ENCODE data around the gene EIF4E2.

The EIF4E2 gene

GRCh38 chr2:232521959-232522622 lies 28.4 kb upstream of the EIF4E2 start:
- H3K4me3 ChIP-seq (ENCODE audit: control insufficient read depth, low read depth, low read length), result no peak overlapping the region
- peak; percentile 7 for DNase-seq (ENCODE audit: low read depth)
- peak; percentile 26 for TF ChIP-seq CTCF (conservative IDR thresholded peaks at IDR 0.05; ENCODE audit: control insufficient read depth, insufficient read depth, low read depth, low read length)

- no peak for TF ChIP-seq CTCF (conservative IDR thresholded peaks at IDR 0.05; ENCODE audit: control insufficient read depth, insufficient read depth, low read depth, low read length)
- DNase-seq (ENCODE audit: low read depth), result no peak
- H3K4me3 ChIP-seq (ENCODE audit: control insufficient read depth, low read depth, low read length), result no peak overlapping the region
Observed at GRCh38 chr2:232522623-232523401, 27.7 kb upstream of the EIF4E2 start.

- no peak for TF ChIP-seq CTCF (conservative IDR thresholded peaks at IDR 0.05; ENCODE audit: control insufficient read depth, insufficient read depth, low read depth, low read length)
- DNase-seq (ENCODE audit: low read depth), result no peak
- H3K4me3 ChIP-seq (ENCODE audit: control insufficient read depth, low read depth, low read length), result no peak overlapping the region
Observed at GRCh38 chr2:232523402-232523681, 27.1 kb upstream of the EIF4E2 start.

- TF ChIP-seq CTCF (conservative IDR thresholded peaks at IDR 0.05; ENCODE audit: control insufficient read depth, insufficient read depth, low read depth, low read length), result no peak
- DNase-seq (ENCODE audit: low read depth), result peak; percentile 25
- no peak overlapping the region for H3K4me3 ChIP-seq (ENCODE audit: control insufficient read depth, low read depth, low read length)
Observed at GRCh38 chr2:232523682-232524597, 26.5 kb upstream of the EIF4E2 start.

- DNase-seq (ENCODE audit: low read depth), result no peak
- TF ChIP-seq CTCF (conservative IDR thresholded peaks at IDR 0.05; ENCODE audit: control insufficient read depth, insufficient read depth, low read depth, low read length), result no peak
- H3K4me3 ChIP-seq (ENCODE audit: control insufficient read depth, low read depth, low read length), result no peak overlapping the region
Observed at GRCh38 chr2:232524771-232525170, 25.7 kb upstream of the EIF4E2 start.

- DNase-seq (ENCODE audit: low read depth), result no peak
- no peak overlapping the region for H3K4me3 ChIP-seq (ENCODE audit: control insufficient read depth, low read depth, low read length)
- TF ChIP-seq CTCF (conservative IDR thresholded peaks at IDR 0.05; ENCODE audit: control insufficient read depth, insufficient read depth, low read depth, low read length), result no peak
Observed at GRCh38 chr2:232525199-232525598, 25.3 kb upstream of the EIF4E2 start.
